Breast epithelium (tissue), 4 donors: ENCODE data around the gene UPK1B. TPM values are rescaled to one million over a fixed set of nuclear protein-coding genes. Genes with fewer than 3 reads are reported as not detected.

ENCODE experiments used
- DNase-seq, 2 donors: peaks; one replicate each; pipeline ENCODE4 v3.0.0-alpha.2; 2019; ENCODE audit warnings: low spot score in 2 of 2
- H3K27ac ChIP-seq, 2 donors: fragments of 200-600 bp; sonication (generic) in 1 of 2; one replicate each; pipeline ENCODE4 v1.5.1; 2016 to 2019; ENCODE audit warnings: mild to moderate bottlenecking in 1 of 2
- H3K27me3 ChIP-seq, 2 donors: fragments of 200-600 bp; sonication (generic) in 1 of 2; one replicate each; pipeline versions ENCODE4 v1.5.1 to v1.6.0; 2017 to 2019; ENCODE audit warnings: control low read depth in 1 of 2, mild to moderate bottlenecking in 1 of 2
- H3K36me3 ChIP-seq: fragments of 200-600 bp; one replicate; pipeline ENCODE4 v1.5.1; 2019
- H3K4me1 ChIP-seq, 2 donors: fragments of 200-600 bp; sonication (generic); one replicate each; pipeline ENCODE4 v1.5.1; 2016 to 2019; ENCODE audit warnings: control low read depth in 1 of 2
- H3K4me3 ChIP-seq, 3 donors: fragments of 200-600 bp; sonication (generic); 1 replicate in 2 of 3; 2 replicates in 1 of 3; pipeline ENCODE4 v1.5.1; 2016 to 2019; ENCODE audit warnings: mild to moderate bottlenecking in 3 of 3, moderate library complexity in 2 of 3
- H3K9me3 ChIP-seq, 2 donors: fragments of 200-600 bp; sonication (generic) in 1 of 2; one replicate each; pipeline ENCODE4 v1.5.1; 2016 to 2019; ENCODE audit warnings: control low read depth in 1 of 2
- CTCF ChIP-seq, 3 donors: fragments of 450-650 bp; IDR thresholded peaks; one replicate each; pipeline ENCODE4 v1.5.1; 2016 to 2017; ENCODE audit warnings: antibody characterized with exemption in 3 of 3, mild to moderate bottlenecking in 3 of 3, moderate library complexity in 3 of 3
- POLR2A ChIP-seq: fragments of 450-650 bp; IDR thresholded peaks from one replicate; pipeline ENCODE4 v1.6.1; 2016; ENCODE audit warnings: antibody characterized with exemption, mild to moderate bottlenecking, moderate library complexity
- POLR2AphosphoS5 ChIP-seq, 3 donors: sonication (generic); formaldehyde crosslinking; IDR thresholded peaks; one replicate each; pipeline ENCODE4 v1.6.1; 2017; ENCODE audit warnings: antibody characterized with exemption in 3 of 3
- intact Hi-C: fragments of 100-400 bp; cut with DNase I; formaldehyde crosslinking; loops from one replicate; pipeline ENCODE4 v1.15.1; 2023; ENCODE audit warnings: low total_unique reads
- total RNA-seq, 3 donors: library from RNA; depleted of rRNA; stranded (reverse); fragments of >200 nt; gene quantifications; one replicate each; pipeline ENCODE4 v1.1.0, GENCODE V29; 2016

The UPK1B gene
- total RNA-seq, 3 donors from 2014 or later = 6.7 TPM; not detected in 2

- no peaks in the 10 kb centered on the region for H3K36me3 ChIP-seq
- H3K27ac ChIP-seq = no peak overlapping the region
- H3K9me3 ChIP-seq = no peaks in the 10 kb centered on the region
- no peak overlapping the region for H3K4me3 ChIP-seq
- TF ChIP-seq POLR2A = no peak
- TF ChIP-seq POLR2AphosphoS5 (IDR thresholded peaks at IDR 0.05) = no peak
- TF ChIP-seq CTCF (IDR thresholded peaks at IDR 0.05) = no peak
- no peak for DNase-seq
- H3K27me3 ChIP-seq = no peaks in the 10 kb centered on the region
- H3K4me1 ChIP-seq = no peaks in the 10 kb centered on the region
- intact Hi-C loops = no loop called here
Observed at GRCh38 chr3:119230745-119231144, 57.3 kb downstream of the UPK1B start.

- H3K36me3 ChIP-seq = no peaks in the 10 kb centered on the region
- intact Hi-C loops = no loop called here
- TF ChIP-seq POLR2A (no peak), POLR2AphosphoS5 (IDR thresholded peaks at IDR 0.05) (no peak), CTCF (IDR thresholded peaks at IDR 0.05) (no peak)
- DNase-seq = no peak
- H3K4me1 ChIP-seq = no peaks in the 10 kb centered on the region
- H3K27me3 ChIP-seq = no peaks in the 10 kb centered on the region
- H3K27ac ChIP-seq = no peak overlapping the region
- H3K9me3 ChIP-seq = no peaks in the 10 kb centered on the region
- H3K4me3 ChIP-seq = no peak overlapping the region
Observed at GRCh38 chr3:119234610-119235009, 61.2 kb downstream of the UPK1B start.

GRCh38 chr3:119235151-119235550 is 61.8 kb downstream of the UPK1B start:
- no peaks in the 10 kb centered on the region for H3K36me3 ChIP-seq
- TF ChIP-seq POLR2A = no peak
- no peak for TF ChIP-seq CTCF (IDR thresholded peaks at IDR 0.05)
- no peak for TF ChIP-seq POLR2AphosphoS5 (IDR thresholded peaks at IDR 0.05)
- H3K4me3 ChIP-seq = no peak overlapping the region
- no peak overlapping the region for H3K27ac ChIP-seq
- no peaks in the 10 kb centered on the region for H3K27me3 ChIP-seq
- intact Hi-C loops = no loop called here
- no peaks in the 10 kb centered on the region for H3K4me1 ChIP-seq
- no peak for DNase-seq
- H3K9me3 ChIP-seq = no peaks in the 10 kb centered on the region

GRCh38 chr3:119236756-119237155 is 63.4 kb downstream of the UPK1B start:
- H3K4me1 ChIP-seq = no peaks in the 10 kb centered on the region
- H3K4me3 ChIP-seq = no peak overlapping the region
- H3K9me3 ChIP-seq = no peaks in the 10 kb centered on the region
- no peak for TF ChIP-seq CTCF (IDR thresholded peaks at IDR 0.05)
- TF ChIP-seq POLR2A = no peak
- no peak for TF ChIP-seq POLR2AphosphoS5 (IDR thresholded peaks at IDR 0.05)
- no peaks in the 10 kb centered on the region for H3K36me3 ChIP-seq
- H3K27me3 ChIP-seq = no peaks in the 10 kb centered on the region
- no peak overlapping the region for H3K27ac ChIP-seq
- no peak for DNase-seq
- intact Hi-C loops = no loop called here

- Histone ChIP-seq H3K4me1 (no peaks in the 10 kb centered on the region), H3K9me3 (no peaks in the 10 kb centered on the region), H3K27me3 (no peaks in the 10 kb centered on the region), H3K27ac (no peak overlapping the region), H3K36me3 (no peaks in the 10 kb centered on the region), H3K4me3 (no peak overlapping the region)
- TF ChIP-seq POLR2A (no peak), CTCF (IDR thresholded peaks at IDR 0.05) (no peak), POLR2AphosphoS5 (IDR thresholded peaks at IDR 0.05) (no peak)
- no peak for DNase-seq
- intact Hi-C loops = no loop called here
Observed at GRCh38 chr3:119237299-119237698, 63.9 kb downstream of the UPK1B start.
